H9 (cell line): ENCODE data around the gene FHIP2A. TPM values are rescaled to one million over a fixed set of nuclear protein-coding genes. Genes with fewer than 3 reads are reported as not detected.

Experiments
- DNase-seq: peaks from one replicate; pipeline ENCODE4 v3.0.0-alpha.2; 2017
- H2AFZ ChIP-seq: one replicate; pipeline ENCODE4 v1.6.1; 2013; ENCODE audit warnings: mild to moderate bottlenecking, low read length, control low read depth, moderate library complexity
- H2AK5ac ChIP-seq: 2 replicates; pipeline ENCODE4 v1.6.1; 2013; ENCODE audit warnings: low read length, control low read depth, mixed read lengths; ENCODE audit not compliant: insufficient read length
- H2BK120ac ChIP-seq: one replicate; pipeline ENCODE4 v1.6.1; 2013; ENCODE audit warnings: low read depth, mild to moderate bottlenecking, low read length, control low read depth, inconsistent platforms; ENCODE audit not compliant: poor library complexity, severe bottlenecking
- H2BK12ac ChIP-seq: 2 replicates; pipeline ENCODE4 v1.6.1; 2013; ENCODE audit warnings: low read length, control low read depth, mixed read lengths, low read depth; ENCODE audit not compliant: insufficient read length
- H2BK15ac ChIP-seq: 2 replicates; pipeline ENCODE4 v1.6.1; 2013; ENCODE audit warnings: low read depth, low read length, control low read depth
- H2BK20ac ChIP-seq: one replicate; pipeline ENCODE4 v1.6.1; 2013; ENCODE audit warnings: low read depth, mild to moderate bottlenecking, low read length, control low read depth, inconsistent platforms; ENCODE audit not compliant: poor library complexity, severe bottlenecking
- H2BK5ac ChIP-seq: 2 replicates; pipeline ENCODE4 v1.6.1; 2013; ENCODE audit warnings: low read length, control low read depth, mixed read lengths; ENCODE audit not compliant: insufficient read length
- H3K14ac ChIP-seq: 2 replicates; pipeline ENCODE4 v1.6.1; 2013; ENCODE audit warnings: low read length, control low read depth; ENCODE audit not compliant: insufficient read depth
- H3K18ac ChIP-seq: 2 replicates; pipeline ENCODE4 v1.6.1; 2013; ENCODE audit warnings: low read depth, mild to moderate bottlenecking, mixed read lengths, low read length, control low read depth; ENCODE audit not compliant: insufficient read length
- H3K23ac ChIP-seq: 2 replicates; pipeline ENCODE4 v1.6.1; 2013; ENCODE audit warnings: low read length, control low read depth, mixed read lengths, low read depth; ENCODE audit not compliant: insufficient read length
- H3K23me2 ChIP-seq: 2 replicates; pipeline ENCODE4 v1.6.1; 2013; ENCODE audit warnings: low read depth, mild to moderate bottlenecking, mixed read lengths, low read length, control low read depth; ENCODE audit not compliant: insufficient read length, poor library complexity, severe bottlenecking
- H3K27ac ChIP-seq: 2 replicates; pipeline ENCODE4 v1.5.1; 2013; ENCODE audit warnings: low read length, control low read depth, mixed read lengths, low read depth; ENCODE audit not compliant: insufficient read length
- H3K27me3 ChIP-seq: 2 replicates; pipeline ENCODE4 v1.6.1; 2013; ENCODE audit warnings: low read length, control low read depth, inconsistent platforms; ENCODE audit not compliant: insufficient read depth
- H3K4ac ChIP-seq: 2 replicates; pipeline ENCODE4 v1.6.1; 2013; ENCODE audit warnings: low read depth, mild to moderate bottlenecking, control low read depth, inconsistent platforms, low read length, moderate library complexity
- H3K4me1 ChIP-seq: 2 replicates; pipeline ENCODE4 v1.6.1; 2013; ENCODE audit warnings: low read length, control low read depth, inconsistent platforms; ENCODE audit not compliant: insufficient read depth
- H3K4me2 ChIP-seq: 2 replicates; pipeline ENCODE4 v1.6.1; 2013; ENCODE audit warnings: low read length, control low read depth, mixed read lengths; ENCODE audit not compliant: insufficient read length, insufficient read depth
- H3K56ac ChIP-seq: 2 replicates; pipeline ENCODE4 v1.6.1; 2013; ENCODE audit warnings: low read depth, mild to moderate bottlenecking, mixed read lengths, low read length, control low read depth; ENCODE audit not compliant: insufficient read length
- H3K79me1 ChIP-seq: 2 replicates; pipeline ENCODE4 v1.6.1; 2013; ENCODE audit warnings: low read depth, mild to moderate bottlenecking, moderate library complexity, low read length, control low read depth, inconsistent platforms; ENCODE audit not compliant: insufficient read depth, poor library complexity, severe bottlenecking
- H3K79me2 ChIP-seq: 2 replicates; pipeline ENCODE4 v1.6.1; 2013; ENCODE audit warnings: low read length, control low read depth, inconsistent platforms; ENCODE audit not compliant: insufficient read depth
- H3K9ac ChIP-seq: 2 replicates; pipeline ENCODE4 v1.6.1; 2013; ENCODE audit warnings: low read length, control low read depth, mixed read lengths; ENCODE audit not compliant: insufficient read length; ENCODE audit errors: extremely low read depth
- H3K9me3 ChIP-seq: one replicate; pipeline ENCODE4 v1.6.1; 2013; ENCODE audit warnings: low read depth, low read length, inconsistent platforms; ENCODE audit not compliant: control insufficient read depth
- H3T11ph ChIP-seq: one replicate; pipeline ENCODE4 v1.6.1; 2013; ENCODE audit warnings: mild to moderate bottlenecking, low read length, control low read depth, inconsistent platforms
- H4K20me1 ChIP-seq: one replicate; pipeline ENCODE4 v1.6.1; 2013; ENCODE audit not compliant: control insufficient read depth, insufficient read length, insufficient read depth
- H4K5ac ChIP-seq: 2 replicates; pipeline ENCODE4 v1.6.1; 2013; ENCODE audit warnings: low read depth, mild to moderate bottlenecking, mixed read lengths, low read length, control low read depth; ENCODE audit not compliant: insufficient read length
- H4K8ac ChIP-seq: replicated peaks from 2 replicates; pipeline ENCODE4 v1.6.1; 2013; ENCODE audit warnings: low read length, control low read depth, mixed read lengths, low read depth; ENCODE audit not compliant: insufficient read length
- H4K91ac ChIP-seq: 2 replicates; pipeline ENCODE4 v1.6.1; 2013; ENCODE audit warnings: low read depth, mild to moderate bottlenecking, moderate library complexity, mixed read lengths, low read length, control low read depth; ENCODE audit not compliant: insufficient read length
- H3K27ac Mint-ChIP-seq, 3 experiments: 2 replicates in 2 of 3; 3 replicates in 1 of 3; pipeline ENCODE4 v1.8.0; 2020 to 2021; ENCODE audit warnings: mixed read lengths in 3 of 3, mild to moderate bottlenecking in 1 of 3, moderate library complexity in 1 of 3
- H3K27me3 Mint-ChIP-seq: 2 replicates; pipeline ENCODE4 v1.8.0; 2021; ENCODE audit warnings: low read depth, mild to moderate bottlenecking, moderate library complexity, mixed read lengths
- H3K36me3 Mint-ChIP-seq, 3 experiments: 2 replicates in 2 of 3; 3 replicates in 1 of 3; pipeline ENCODE4 v1.8.0; 2020 to 2021; ENCODE audit warnings: low read depth in 3 of 3, mixed read lengths in 3 of 3; ENCODE audit not compliant: insufficient read depth in 1 of 3
- H3K4me1 Mint-ChIP-seq, 2 experiments: 2 replicates each; pipeline ENCODE4 v1.8.0; 2020; ENCODE audit warnings: mixed read lengths in 2 of 2
- H3K4me3 Mint-ChIP-seq, 2 experiments: 2 replicates in 1 of 2; 3 replicates in 1 of 2; pipeline ENCODE4 v1.8.0; 2020 to 2021; ENCODE audit warnings: mild to moderate bottlenecking in 2 of 2, mixed read lengths in 2 of 2, moderate library complexity in 1 of 2
- H3K9me3 Mint-ChIP-seq, 2 experiments: 2 replicates in 1 of 2; 3 replicates in 1 of 2; pipeline ENCODE4 v1.8.0; 2020; ENCODE audit warnings: mild to moderate bottlenecking in 2 of 2, mixed read lengths in 2 of 2, moderate library complexity in 1 of 2
- WGBS: extraction: QIAGEN DNeasy Blood & Tissue Kit; methylation state at CpG from one replicate; pipeline ENCODE4 v1.1.7; 2013; ENCODE audit warnings: missing lambda C conversion rate, low lambda C conversion rate, mixed read lengths; ENCODE audit not compliant: insufficient read length; ENCODE audit errors: extremely low coverage; 5-methylcytosine and 5-hydroxymethylcytosine counted together
- total RNA-seq: library from RNA; stranded (reverse); gene quantifications from 2 replicates; pipeline ENCODE4 v1.2.1, GENCODE V29; 2021
- TF ChIP-seq, protein P1 (sequence below): fragments of 200-600 bp; sonication (generic); conservative IDR thresholded peaks from 3 replicates; pipeline ENCODE4 v1.8.0; 2021; ENCODE audit warnings: antibody characterized with exemption, mild to moderate bottlenecking

The FHIP2A gene
- total RNA-seq, 1 experiment from 2014 or later: 14.8 TPM

DNA sequence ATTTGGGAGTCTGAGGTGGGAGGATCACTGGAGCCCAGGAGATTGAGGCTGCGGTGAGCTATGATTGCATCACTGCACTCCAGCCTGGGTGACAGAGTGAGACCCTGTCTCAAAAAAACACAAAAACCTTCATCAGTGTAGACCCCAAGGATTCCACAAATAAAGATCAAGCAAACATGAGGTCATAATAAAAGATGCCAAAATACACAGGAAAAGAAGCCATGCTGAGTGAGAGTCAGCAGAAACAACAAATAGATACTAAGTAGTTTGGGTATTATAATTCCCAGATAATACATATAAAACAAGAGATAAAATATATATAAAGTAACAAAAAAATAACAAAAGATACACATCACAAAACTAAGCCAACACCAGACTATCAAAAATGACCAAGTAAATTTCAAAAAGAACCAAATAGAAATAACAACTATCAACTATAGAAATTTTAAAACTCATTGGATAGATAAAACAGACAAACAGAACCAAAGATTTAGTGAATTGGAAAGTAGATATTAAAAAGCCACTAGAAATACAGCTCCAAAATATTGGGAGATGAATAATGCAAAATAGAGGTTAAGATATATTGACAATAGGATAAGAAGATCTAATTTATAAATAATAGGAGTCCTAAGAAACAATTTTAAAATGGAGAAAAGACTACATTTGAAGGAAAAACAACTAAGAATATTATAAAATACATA lies 48.9 kb upstream of the FHIP2A start:
- Histone ChIP-seq H3K14ac (no peak overlapping the region), H3K79me1 (no peaks in the 10 kb centered on the region), H2AFZ (no peak overlapping the region), H3K9me3 (no peaks in the 10 kb centered on the region), H3K4me1 (no peaks in the 10 kb centered on the region), H4K5ac (no peak overlapping the region), H3K27ac (no peak overlapping the region), H2BK120ac (no peak overlapping the region), H3K79me2 (no peaks in the 10 kb centered on the region), H3K27me3 (0 out of 2 replicates have a peak, but pooled peaks cover 2% of the 10 kb centered on the region), H3K18ac (no peak overlapping the region), H4K8ac (no peak overlapping the region), H3K9ac (no peak overlapping the region), H3T11ph (no peak overlapping the region), H2BK15ac (no peak overlapping the region), H3K23ac (no peak overlapping the region), H3K23me2 (peaks cover under 1% of the 10 kb centered on the region), H2AK5ac (no peak overlapping the region), H4K91ac (no peak overlapping the region), H3K4me2 (no peak overlapping the region), H3K4ac (no peak overlapping the region), H2BK20ac (no peak overlapping the region), H2BK5ac (no peak overlapping the region), H2BK12ac (no peak overlapping the region), H3K56ac (no peak overlapping the region), H4K20me1 (no peaks in the 10 kb centered on the region)
- WGBS: no CpG with 5 or more reads among the region's 1 CpG
- H3K4me3 Mint-ChIP-seq: no peak overlapping the region
- no peaks in the 10 kb centered on the region for H3K9me3 Mint-ChIP-seq
- no peaks in the 10 kb centered on the region for H3K4me1 Mint-ChIP-seq
- H3K27me3 Mint-ChIP-seq: peaks cover 26% of the 10 kb centered on the region
- TF ChIP-seq, protein P1, sequence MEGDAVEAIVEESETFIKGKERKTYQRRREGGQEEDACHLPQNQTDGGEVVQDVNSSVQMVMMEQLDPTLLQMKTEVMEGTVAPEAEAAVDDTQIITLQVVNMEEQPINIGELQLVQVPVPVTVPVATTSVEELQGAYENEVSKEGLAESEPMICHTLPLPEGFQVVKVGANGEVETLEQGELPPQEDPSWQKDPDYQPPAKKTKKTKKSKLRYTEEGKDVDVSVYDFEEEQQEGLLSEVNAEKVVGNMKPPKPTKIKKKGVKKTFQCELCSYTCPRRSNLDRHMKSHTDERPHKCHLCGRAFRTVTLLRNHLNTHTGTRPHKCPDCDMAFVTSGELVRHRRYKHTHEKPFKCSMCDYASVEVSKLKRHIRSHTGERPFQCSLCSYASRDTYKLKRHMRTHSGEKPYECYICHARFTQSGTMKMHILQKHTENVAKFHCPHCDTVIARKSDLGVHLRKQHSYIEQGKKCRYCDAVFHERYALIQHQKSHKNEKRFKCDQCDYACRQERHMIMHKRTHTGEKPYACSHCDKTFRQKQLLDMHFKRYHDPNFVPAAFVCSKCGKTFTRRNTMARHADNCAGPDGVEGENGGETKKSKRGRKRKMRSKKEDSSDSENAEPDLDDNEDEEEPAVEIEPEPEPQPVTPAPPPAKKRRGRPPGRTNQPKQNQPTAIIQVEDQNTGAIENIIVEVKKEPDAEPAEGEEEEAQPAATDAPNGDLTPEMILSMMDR: no peak
- H3K36me3 Mint-ChIP-seq: no peaks in the 10 kb centered on the region
- no peak overlapping the region for H3K27ac Mint-ChIP-seq
- DNase-seq: no peak
